Kidney (tissue), 14 donors: ENCODE results near the gene PROZ. TPM values are rescaled to one million over a fixed set of nuclear protein-coding genes. Genes with fewer than 3 reads are reported as not detected.

ENCODE experiments used
- DNase-seq, 5 donors: peaks; one replicate each; pipeline ENCODE4 v3.0.0-alpha.2; 2013 to 2020
- FAIRE-seq: peaks from 2 replicates; lab custom pipeline; 2012; peaks lifted over from hg19 to GRCh38; lab: Jason Lieb, UNC
- H3K27ac ChIP-seq, 2 donors: one replicate each; pipeline ENCODE4 v1.7.0; 2013; ENCODE audit warnings: low read depth in 2 of 2, low read length in 2 of 2, inconsistent platforms in 1 of 2
- H3K27me3 ChIP-seq: one replicate; pipeline ENCODE4 v1.7.1; 2013; ENCODE audit warnings: low read length, inconsistent platforms; ENCODE audit not compliant: control insufficient read depth, insufficient read depth
- H3K36me3 ChIP-seq, 3 donors: one replicate each; pipeline versions ENCODE4 v1.7.0 to v1.7.1; 2013; ENCODE audit warnings: low read length in 3 of 3, control low read depth in 1 of 3, inconsistent platforms in 1 of 3; ENCODE audit not compliant: insufficient read depth in 3 of 3, control insufficient read depth in 2 of 3
- H3K4me1 ChIP-seq, 3 donors: one replicate each; pipeline versions ENCODE4 v1.7.0 to v1.7.1; 2013; ENCODE audit warnings: low read length in 3 of 3, inconsistent platforms in 1 of 3, low read depth in 1 of 3; ENCODE audit not compliant: control insufficient read depth in 2 of 3, insufficient read depth in 2 of 3
- H3K4me3 ChIP-seq, 3 donors: one replicate each; pipeline versions ENCODE4 v1.7.0 to v1.8.1; 2013; ENCODE audit warnings: low read length in 3 of 3, control low read depth in 1 of 3, inconsistent platforms in 1 of 3
- H3K9ac ChIP-seq, 3 donors: one replicate each; pipeline versions ENCODE4 v1.7.0 to v1.7.1; 2013; ENCODE audit warnings: low read length in 3 of 3, control low read depth in 1 of 3, inconsistent platforms in 1 of 3
- H3K9me3 ChIP-seq, 3 donors: one replicate each; pipeline versions ENCODE4 v1.7.0 to v1.7.1; 2013; ENCODE audit warnings: low read length in 3 of 3, control low read depth in 1 of 3, inconsistent platforms in 1 of 3; ENCODE audit not compliant: control insufficient read depth in 2 of 3, insufficient read depth in 1 of 3
- intact Hi-C: fragments of 100-400 bp; cut with DNase I; formaldehyde crosslinking; loops from one replicate; pipeline ENCODE4 v1.11.1; 2022
- polyA plus RNA-seq: library from polyadenylated mRNA; stranded (reverse); fragments of 350-450 nt; fragmentation: Illumina TruSeq; extraction: RNeasy Lipid Tissue Mini Kit (QIAGEN cat#74804); gene quantifications from one replicate; pipeline ENCODE4 v1.2.3, GENCODE V29; 2014; ENCODE audit warnings: low read depth, low replicate concordance; ENCODE audit not compliant: insufficient read depth
- total RNA-seq: library from RNA; stranded (reverse); fragmentation: NEBNext Ultra II Directional; extraction: Animal tissue kit (Norgen Biotek cat#: 25700); gene quantifications from one replicate; pipeline ENCODE4 v1.2.1, GENCODE V29; 2021
- TF ChIP-seq, protein P1 (sequence below): IDR thresholded peaks from 3 replicates; pipeline ENCODE4 v1.5.1; 2012; ENCODE audit warnings: mild to moderate bottlenecking, moderate library complexity, borderline replicate concordance; ENCODE audit not compliant: insufficient read depth; ENCODE audit errors: extremely low read depth
- donor health status: control.
- donor health status: control.
- donor health status: control.
- donor health status: control.
- donor health status: control.
- donor health status: DM: yes; HTN: yes; CAD: no.
- donor health status: Normal renal cell carcinoma (clear cell type).

Gene PROZ
- total and polyA plus RNA-seq, 2 donors from 2014 or later, result 20.0 TPM; not detected in 1

DNA sequence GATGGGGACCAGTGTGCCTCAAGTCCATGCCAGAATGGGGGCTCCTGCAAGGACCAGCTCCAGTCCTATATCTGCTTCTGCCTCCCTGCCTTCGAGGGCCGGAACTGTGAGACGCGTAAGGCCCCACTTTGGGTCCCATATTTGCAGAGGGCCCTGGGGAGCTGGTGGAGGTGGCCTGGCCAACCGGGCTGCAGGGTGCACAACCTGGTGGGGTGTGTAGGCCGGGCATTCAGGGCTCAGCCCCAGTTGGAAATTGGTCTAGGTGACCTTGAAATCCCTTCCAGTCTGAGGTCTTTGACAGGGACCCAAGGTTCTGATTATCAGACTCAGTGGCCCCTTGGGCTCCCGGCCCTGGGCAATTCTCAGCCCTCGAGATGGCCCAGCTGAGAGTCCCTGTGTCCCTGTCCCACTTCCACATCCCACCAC, 44.6 kb upstream of the PROZ start:
- DNase-seq, result peak in 2 of 5 donors; percentile 19 to 59
- Histone ChIP-seq H3K4me1 (peaks cover 0 to 3% (median 0%) of the 10 kb centered on the region in 3 donors), H3K36me3 (no peaks in the 10 kb centered on the region), H3K9me3 (no peaks in the 10 kb centered on the region), H3K27ac (no peak overlapping the region), H3K27me3 (no peaks in the 10 kb centered on the region), H3K9ac (no peak overlapping the region), H3K4me3 (no peak overlapping the region)
- TF ChIP-seq, protein P1, sequence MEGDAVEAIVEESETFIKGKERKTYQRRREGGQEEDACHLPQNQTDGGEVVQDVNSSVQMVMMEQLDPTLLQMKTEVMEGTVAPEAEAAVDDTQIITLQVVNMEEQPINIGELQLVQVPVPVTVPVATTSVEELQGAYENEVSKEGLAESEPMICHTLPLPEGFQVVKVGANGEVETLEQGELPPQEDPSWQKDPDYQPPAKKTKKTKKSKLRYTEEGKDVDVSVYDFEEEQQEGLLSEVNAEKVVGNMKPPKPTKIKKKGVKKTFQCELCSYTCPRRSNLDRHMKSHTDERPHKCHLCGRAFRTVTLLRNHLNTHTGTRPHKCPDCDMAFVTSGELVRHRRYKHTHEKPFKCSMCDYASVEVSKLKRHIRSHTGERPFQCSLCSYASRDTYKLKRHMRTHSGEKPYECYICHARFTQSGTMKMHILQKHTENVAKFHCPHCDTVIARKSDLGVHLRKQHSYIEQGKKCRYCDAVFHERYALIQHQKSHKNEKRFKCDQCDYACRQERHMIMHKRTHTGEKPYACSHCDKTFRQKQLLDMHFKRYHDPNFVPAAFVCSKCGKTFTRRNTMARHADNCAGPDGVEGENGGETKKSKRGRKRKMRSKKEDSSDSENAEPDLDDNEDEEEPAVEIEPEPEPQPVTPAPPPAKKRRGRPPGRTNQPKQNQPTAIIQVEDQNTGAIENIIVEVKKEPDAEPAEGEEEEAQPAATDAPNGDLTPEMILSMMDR, result no peak
- FAIRE-seq, result no peak
- intact Hi-C loops, result no loop called here

DNA sequence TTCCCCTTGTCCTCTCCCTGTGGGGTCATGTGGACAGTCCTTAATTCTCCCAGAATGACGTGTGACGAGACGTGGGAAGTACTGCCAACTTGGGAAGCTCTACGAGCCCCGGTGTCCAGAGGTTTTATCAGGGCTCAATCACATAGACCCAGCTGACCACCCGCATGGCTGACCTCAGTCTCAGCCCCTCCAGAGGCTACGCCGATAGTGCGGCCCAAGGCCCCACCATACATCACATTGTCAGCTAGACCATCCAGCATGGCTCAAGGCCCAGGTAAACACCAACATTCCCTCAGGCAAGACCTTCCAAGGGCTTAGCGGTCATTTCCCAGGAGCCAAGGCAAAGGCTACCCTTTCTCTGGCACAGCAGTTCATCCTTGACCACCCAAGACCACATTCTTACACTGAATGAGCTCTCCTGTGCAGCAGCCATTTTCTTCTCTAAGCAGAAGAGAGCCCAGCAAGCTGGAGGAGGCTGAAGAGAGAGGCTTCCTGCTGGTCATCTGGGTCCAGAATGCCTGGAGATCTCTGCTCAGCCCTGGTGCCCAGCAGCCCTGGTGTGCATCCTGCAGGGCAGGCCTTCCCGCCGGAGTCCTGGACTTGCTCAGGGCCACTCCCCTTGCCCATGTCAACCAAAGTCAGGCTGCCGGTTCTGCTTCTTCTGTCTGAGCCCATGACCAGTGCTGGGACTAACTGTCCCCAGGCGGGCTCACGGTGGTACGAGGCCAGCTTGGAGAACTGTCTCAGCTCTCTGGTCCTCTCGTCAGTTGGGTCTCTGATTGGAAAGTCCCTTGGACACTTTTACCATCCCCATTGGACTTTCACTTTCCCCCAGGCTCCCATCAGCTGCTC, 43.7 kb upstream of the PROZ start:
- H3K27ac ChIP-seq, result no peak overlapping the region
- TF ChIP-seq, protein P1, result no peak
- intact Hi-C loops, result no loop called here
- no peak for FAIRE-seq
- H3K4me3 ChIP-seq, result no peak overlapping the region
- H3K27me3 ChIP-seq, result no peaks in the 10 kb centered on the region
- H3K36me3 ChIP-seq, result no peaks in the 10 kb centered on the region
- H3K4me1 ChIP-seq, result peaks cover 0 to 2% (median 0%) of the 10 kb centered on the region in 3 donors
- no peak overlapping the region for H3K9ac ChIP-seq
- no peaks in the 10 kb centered on the region for H3K9me3 ChIP-seq
- peak in 2 of 5 donors; percentile 18 to 58 for DNase-seq

DNA sequence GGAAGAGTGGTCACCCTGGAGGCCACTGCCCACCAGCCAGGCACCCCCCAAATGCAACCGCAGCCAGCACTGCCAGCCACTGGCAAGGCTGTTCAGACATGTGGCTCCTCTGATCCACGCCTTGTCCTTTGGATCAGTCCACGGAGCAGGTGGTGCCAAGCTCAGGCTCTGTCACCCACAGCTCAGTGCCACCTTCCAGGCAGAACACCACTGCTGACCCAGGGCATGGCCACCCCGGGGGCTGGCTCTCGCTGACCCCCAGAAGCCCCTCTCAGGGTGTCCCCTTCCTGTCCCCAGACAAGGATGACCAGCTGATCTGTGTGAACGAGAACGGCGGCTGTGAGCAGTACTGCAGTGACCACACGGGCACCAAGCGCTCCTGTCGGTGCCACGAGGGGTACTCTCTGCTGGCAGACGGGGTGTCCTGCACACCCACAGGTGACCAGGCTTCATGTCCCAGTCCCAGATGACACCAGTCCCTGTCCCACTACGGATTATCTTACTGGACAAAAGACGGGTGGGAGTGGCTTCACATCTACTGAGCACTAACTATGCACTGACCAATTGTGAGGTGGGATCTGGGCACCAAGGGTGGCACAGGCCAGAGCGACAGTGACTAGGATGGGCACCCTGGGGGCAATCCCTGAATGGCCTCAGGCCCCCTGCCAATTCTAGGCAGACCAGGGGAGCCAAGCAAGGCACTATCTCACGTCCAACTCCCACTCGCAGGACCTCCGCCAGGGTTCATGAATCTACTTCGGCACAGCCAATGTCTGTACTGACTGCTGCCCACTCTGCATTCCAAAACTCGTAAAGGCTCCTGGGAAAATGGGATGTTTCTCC, 42.9 kb upstream of the PROZ start:
- Histone ChIP-seq H3K36me3 (no peaks in the 10 kb centered on the region), H3K9ac (no peak overlapping the region), H3K27me3 (no peaks in the 10 kb centered on the region), H3K4me3 (no peak overlapping the region), H3K27ac (no peak overlapping the region), H3K4me1 (no peaks in the 10 kb centered on the region), H3K9me3 (no peaks in the 10 kb centered on the region)
- no peak for FAIRE-seq
- peak in 2 of 5 donors; percentile 22 to 44 for DNase-seq
- intact Hi-C loops, result no loop called here
- TF ChIP-seq, protein P1, result no peak
